RPMI8226 (cell line): ENCODE data around the gene CHN2.

Source experiments
- DNase-seq: peaks from one replicate; pipeline ENCODE4 v3.0.0-alpha.2; 2015

CHN2 gene

DNA sequence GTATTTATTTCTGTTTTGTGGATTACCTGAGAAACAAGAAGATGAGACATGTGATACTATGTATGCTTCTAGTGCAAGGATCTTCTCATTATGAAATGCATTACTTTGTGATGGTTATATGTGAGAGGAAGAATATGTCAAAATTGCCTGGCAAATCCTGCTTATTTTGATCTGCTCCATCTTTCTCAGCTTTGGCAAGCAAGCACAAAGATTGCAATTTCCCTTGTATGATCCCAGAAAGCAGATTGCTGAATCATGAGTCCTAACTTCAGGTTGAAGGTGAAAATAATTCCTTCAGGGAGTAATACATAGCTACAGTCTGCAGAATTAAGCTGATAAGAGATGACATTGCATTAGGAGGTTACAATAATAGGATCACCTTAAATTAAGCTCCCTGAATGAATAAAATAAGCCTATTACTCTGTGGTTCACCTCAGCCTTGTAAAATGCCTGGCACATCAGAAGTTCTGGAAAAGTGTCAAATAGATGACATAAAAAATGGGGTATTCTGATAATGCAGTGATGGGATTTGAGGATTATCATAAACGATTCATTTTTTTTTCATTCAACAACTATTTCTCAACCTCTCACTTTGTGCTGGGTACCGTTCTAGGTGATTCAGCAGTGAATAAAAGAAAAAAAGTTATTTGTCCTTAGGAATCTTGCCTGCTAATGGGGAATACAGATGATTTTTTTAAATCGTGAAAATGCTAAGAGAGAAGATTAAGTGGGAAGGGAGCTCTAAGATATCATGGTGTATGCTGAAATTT lies 120.7 kb downstream of the CHN2 start:
- no peak for DNase-seq

DNA sequence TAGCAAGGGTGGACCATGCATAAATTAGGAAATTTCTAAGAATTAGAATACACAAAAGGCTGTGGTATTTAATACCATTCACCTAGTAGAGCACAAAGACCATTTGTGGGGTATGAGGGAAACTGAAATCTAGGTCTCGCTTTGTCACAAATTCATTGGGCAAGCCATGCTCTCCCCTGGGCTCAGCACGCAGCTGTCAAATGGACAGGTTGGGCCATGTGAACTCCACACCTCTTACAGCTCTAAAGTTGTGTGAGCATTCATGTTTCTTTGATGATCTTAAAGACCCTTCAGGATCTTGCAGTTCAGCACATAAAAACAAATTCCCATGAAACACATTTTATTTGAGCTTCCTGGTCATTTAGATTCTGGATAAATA lies 121.3 kb downstream of the CHN2 start:
- DNase-seq = no peak

DNA sequence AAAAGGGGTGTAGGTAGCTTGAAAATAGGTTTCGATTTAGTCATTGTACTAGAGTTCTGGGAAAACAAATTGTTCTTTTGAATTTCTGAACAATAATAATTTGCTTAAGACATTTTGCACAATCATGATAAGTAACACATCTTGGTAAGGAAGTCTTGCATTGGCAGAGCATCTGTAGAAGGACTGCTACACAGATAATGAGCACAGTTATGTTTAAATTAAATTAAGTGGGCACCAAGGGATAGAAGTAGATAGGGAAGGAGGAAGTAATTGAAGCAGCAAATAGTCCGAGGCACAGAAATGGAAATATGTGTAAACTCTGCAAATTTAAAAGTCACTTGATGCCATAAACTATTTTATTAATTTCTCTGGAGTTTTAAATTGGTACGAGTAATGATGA lies 122.4 kb downstream of the CHN2 start:
- no peak for DNase-seq

DNA sequence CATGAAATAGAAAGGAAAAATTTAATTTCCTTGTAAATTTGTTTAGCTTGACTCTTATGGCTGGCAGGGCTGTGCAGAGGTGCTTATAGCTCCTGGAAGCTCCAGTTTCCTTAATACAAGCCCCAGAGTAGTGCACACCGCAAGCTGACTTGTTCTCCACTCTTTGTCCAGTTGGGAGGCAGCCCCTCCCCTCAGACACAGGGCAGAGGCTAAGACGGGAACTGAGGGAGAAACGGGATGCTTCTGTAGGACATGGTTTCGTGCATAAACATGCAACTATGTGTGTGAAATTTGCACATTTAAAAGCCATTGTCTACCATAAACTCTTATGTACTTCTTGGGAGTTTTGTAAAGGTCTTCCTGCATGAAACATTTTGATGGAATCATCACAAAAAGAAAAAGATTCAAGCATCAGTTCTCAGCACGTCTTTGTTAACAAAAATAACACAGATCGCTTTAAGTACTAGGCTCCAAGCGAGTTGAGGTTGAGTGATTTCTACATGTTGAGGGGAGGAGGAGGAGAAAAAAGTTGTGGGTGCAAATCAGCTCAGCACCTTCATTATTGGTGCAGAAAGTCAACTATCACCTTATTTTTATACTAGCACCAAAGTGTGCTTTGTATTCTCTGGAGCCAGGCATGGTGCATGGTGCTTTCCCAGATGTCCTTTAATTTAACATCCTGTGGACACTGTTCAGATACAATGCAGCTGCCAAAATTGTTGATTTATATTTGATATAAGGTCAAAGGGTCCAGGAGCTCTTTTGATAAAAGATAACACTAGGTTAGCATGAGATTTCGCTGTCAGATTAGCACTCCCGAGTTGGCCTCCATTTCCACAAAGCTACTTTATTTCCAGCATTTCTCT lies 124.5 kb downstream of the CHN2 start:
- no peak for DNase-seq

DNA sequence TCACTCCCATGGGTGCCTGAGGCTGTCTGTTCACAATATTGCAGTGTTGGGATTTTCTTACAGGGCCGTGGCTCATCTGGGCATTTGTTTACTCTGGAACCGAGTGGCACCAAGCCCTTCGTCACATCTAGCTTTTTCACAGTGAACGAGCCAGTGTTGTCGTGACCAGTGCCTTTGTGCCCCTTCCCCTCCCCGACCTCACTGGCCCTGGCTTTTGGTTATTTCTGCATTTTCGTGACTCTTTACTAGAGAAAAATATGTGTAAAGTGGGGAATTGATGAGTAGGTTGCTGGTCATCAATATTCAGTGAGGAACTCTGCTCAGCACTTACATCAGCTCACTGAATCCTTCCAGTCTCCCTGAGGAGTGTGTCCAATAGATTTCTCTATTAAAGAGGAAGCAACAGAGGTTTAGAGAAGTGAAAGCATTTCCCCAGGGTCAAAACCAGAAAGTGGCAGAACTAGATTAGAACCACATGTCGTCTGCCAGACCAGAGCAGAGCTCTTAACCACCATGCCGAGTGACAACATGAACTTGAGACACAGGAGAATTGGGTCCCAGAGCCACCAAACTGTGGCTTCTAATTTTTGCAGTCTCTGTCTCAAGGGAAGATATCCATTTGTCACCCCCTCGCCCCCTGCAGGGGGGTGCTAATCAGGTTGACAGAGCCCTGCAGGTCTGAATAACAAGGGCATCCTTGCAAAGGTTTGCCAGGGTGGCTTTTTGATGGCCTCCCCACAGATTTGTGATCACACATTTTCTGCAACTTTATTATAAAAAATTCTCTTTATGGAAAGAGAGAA lies 125.3 kb downstream of the CHN2 start:
- peak; percentile 71 for DNase-seq

DNA sequence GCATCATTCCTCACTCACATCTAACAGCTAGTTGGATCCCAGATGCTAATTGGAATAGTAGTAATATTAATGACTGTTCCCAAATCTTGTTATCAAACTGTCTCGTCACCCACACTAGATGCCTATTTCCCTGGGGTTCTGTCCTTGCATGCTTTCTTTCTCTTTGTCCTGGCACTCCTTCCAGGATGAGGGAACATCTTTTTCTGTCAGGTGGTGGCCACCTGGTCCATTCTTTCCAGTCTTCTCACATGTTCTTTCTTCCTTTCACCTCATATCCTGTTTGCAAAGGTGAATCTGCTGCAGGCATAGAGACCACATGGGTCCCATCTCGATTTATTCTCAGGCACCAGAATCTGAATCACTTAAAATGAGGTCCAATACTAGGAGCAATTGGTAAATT lies 126.0 kb downstream of the CHN2 start:
- no peak for DNase-seq

DNA sequence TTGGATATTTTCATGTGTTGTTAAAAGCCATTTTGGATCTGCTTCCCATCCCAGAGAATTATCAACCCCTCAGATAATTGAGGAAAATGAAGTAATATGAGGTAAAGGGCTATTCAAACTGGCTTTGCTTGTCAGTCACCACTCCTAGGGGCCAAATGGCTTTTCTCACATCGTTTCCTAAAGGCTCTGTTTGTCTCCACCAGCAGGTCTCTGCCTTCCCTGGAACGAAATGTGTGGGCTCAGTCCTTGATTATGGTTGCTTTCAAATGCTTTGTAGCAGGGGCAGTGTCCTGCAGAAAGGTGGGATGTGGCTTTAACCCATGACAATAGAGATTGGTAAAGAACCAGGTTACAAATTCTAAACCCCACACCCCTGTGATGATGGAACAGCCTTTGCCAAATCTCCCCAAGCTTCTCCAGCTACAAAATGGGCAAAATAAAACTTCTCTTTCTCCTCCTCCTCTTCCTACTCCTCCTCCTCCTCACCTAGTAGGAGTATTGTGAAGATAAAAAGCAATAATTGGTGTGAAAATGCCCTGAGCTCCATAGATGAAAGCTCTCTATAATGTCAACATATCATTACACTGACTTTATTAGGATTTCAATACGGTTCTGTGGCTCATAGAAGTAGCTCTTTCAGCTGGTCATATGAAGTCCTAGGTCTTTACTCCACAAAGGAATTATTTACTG lies 127.6 kb downstream of the CHN2 start:
- no peak for DNase-seq

DNA sequence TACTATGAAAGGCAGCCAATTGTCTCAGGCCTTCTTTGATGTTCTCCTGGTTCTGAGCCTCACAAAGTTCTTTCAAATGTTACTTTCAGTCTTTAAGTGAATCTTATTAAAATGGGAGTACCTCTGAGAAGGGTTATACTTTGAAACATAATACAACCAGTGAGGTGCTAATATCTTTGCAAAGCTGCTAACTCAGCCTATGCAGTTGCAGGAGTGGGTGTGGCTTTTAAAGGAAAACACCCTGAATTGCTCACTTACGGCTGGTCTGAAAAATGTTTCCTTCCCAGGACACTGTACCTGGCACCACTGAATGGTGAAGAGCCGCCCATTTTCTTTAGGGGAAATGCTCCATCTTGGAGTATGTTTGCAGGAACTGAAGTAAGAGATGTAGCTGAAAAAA lies 130.9 kb downstream of the CHN2 start:
- DNase-seq = no peak

DNA sequence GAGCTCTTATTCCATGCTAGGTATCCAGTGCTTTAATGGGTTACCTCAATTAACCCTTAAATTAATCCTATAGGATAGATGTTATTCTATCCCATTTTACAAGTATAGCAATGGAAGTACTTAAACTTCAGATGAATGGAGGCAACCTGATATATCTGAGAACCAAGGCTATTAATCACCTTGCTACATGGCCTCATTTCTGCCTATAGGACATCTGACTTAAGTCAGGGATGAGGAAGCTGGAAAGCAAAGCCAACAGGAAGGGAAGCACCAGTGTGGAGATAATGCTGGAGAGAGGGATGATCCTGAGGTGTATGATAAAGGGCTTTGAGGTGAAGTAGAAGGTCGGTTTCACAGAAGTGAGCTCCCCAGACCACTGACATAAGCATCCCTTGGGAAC lies 132.3 kb downstream of the CHN2 start:
- DNase-seq = no peak

DNA sequence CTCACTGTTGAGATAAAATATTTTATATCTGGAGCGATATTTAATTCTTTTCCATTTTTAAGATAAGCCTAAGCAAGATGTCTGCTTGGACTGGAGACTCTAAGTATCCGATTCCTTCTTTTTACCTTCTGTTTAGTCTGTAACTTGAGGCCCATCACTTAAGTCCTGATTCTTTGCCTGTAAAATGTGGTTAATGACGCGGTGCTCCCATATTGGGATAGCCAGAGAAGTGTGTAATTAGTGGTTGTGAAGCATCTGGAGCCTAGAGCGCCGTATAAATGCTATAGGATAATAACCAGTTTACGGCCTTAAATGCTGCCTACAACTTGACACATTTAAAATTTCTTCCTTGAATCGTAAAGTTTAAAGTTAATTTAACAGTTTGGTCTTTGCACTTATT lies 132.9 kb downstream of the CHN2 start:
- no peak for DNase-seq

DNA sequence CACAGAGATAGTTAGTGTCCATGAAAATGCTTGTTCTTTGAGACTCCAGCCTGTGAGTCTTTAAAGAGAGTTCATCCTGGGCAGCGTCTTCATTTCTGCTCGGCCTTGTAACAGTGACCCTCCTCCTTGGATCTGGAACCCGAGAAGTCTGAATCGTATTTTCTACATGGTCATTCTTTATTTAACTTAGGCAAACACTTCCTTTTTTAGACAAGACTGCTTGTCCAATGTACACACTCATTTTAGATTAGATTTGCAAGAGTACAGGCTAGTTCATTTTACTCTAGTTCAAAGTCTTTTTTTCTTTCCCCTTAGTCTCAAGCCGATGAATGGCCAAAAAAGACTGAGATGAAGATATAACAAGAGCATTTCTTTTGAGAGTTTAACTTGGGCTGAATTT lies 133.5 kb downstream of the CHN2 start:
- no peak for DNase-seq

DNA sequence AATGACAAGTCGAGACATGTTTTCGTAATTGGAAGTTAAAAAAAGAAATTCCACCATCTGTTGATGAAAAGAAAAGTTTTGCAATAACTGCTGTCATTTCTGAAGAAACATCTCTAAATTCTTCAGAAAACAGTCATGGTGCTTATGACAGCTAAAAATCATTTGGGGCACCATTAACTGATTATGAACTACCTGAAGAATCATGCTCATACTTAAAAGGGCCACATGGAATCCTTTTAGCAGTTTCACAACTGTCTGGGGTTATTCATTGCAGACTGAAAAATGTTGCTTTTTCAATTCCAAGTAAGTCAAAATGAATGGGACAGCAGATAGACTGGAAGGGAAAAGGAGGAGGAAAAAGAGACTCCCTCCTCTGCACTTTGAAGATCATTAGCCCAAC lies 134.2 kb downstream of the CHN2 start:
- no peak for DNase-seq

DNA sequence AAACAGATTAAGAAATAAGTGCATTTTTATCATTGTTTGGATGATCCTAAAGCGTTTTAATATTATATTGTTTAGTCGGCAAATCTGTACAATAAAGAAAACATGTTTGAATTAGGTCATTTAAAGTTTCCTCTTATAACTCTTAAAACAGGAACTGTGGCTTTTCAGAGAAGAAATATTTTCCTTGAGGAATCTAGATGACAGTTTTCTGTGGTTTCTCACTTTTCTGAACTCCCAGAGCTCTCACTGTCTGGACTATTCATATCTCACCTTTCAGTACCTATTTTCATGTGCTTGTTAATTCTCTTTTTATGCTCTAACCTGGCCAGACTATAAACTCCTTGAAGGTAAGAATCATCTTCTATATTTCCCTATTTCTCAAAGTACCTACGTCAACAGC lies 135.1 kb downstream of the CHN2 start:
- no peak for DNase-seq

DNA sequence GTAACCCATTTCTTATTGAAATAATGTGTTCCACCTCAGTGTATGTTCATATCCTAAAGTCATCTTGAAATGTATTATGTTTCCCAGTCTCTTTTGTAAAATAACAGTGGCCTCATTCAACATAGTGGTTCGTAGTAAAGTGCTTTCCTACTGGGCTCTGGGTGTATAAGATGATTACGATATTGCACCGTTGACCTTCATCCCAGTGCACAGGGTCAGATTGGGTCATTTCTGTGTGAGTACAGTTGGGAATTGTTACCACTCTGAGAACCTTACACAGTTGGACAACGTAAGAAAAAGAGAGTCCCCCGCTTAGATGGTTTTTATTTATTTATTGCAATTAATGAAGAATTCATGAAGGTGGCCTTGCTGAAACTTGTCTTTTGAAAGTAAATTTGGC lies 135.6 kb downstream of the CHN2 start:
- no peak for DNase-seq

DNA sequence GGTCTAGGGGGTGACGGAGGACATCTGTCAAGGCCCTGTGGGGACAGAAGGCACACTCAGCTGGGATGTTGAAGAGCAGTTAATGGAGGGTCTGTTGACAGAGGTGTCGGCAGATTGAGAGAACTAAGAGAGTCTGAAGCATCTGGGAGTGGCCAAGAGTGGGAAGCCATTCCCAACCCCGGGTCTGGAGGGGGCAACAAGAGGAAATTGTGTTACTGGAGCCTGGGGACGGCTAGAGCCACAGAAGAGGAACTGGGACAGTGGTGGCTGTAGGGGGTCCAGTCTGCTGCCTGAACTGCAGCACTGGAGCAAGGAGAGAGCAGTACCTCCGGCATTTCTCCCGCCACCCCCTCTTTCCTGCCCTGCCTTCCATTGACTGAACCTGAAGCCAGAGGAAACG lies 136.6 kb downstream of the CHN2 start:
- DNase-seq = no peak

DNA sequence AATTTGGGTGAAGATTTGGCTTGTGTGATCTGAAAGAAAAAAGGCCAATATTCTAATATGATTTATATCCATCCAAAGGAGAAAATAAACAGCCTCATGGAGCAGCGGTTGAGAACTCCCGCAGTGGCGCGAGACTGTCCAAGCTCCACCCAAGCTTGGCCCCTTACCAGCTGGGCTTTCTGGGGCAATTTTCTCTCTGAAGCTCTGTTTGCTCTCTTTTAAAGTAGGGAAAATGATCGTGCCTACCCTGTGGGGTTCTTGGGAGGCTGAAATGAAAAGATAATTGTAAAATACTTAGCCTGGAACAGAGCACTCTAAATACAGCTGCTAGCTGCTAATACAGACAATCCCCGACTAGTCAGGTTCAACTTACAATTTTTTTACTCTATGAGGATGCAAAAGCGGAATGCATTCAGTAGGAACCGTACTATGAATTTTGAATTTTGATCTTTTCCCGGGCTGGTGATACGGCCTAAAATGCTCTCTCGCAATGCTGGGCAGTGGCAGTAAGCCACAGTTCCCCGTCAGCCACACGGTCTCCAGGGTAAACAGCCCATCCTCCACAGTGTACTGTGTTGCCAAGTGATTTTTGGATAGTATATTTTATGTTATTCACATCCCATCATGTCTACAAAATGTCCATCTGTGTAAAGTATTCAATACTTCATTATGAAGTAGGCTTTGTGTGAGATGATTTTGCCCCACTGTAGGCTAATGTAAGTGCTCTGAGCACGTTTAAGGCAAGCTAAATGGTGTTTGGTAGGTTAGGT lies 137.7 kb downstream of the CHN2 start:
- no peak for DNase-seq

DNA sequence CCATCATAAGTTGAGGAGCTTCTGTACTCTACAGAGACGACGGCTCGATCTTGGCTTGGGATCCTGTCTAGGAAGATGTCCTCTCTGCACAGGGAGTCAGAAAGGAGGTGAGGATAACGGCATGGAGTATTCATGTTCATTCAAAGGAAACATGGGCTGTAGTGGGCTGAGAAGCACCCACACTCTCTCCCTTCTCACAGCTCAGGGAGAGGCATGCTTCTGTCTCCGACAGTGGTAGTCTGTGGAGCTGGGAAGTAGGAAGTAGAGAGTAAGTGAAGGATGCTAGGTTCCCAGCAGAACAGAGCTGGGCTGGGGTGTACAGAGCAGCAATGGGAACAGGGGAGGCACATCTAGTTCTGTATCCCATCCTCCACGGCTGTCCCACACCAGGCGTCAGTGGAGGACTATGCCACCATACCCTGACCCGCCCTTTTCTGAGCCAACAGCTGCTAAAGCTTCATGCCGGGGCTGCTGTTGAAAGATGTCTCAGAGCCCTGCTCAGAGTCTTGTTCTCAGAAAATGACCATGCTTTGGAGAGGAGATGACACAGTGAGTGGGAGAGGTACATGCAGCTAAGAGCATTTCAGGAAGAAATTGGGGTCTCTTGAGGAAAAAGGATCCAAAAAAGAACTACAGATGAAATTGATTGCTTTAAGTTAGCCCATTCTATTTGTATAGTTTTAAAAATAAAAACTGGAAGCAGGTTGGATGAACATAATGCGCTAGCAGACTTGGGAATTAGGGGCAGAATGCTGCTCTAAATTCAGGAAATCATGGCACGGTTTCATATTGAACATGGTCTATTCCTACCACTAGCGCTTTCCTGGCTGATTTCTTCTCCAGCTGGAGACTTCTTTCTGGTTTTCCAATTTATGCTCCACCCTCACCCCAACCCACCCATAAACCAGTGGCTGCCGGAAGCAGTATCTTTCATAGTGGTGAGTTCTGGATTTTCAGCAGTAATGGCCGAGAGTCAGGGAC lies 138.6 kb downstream of the CHN2 start:
- no peak for DNase-seq

DNA sequence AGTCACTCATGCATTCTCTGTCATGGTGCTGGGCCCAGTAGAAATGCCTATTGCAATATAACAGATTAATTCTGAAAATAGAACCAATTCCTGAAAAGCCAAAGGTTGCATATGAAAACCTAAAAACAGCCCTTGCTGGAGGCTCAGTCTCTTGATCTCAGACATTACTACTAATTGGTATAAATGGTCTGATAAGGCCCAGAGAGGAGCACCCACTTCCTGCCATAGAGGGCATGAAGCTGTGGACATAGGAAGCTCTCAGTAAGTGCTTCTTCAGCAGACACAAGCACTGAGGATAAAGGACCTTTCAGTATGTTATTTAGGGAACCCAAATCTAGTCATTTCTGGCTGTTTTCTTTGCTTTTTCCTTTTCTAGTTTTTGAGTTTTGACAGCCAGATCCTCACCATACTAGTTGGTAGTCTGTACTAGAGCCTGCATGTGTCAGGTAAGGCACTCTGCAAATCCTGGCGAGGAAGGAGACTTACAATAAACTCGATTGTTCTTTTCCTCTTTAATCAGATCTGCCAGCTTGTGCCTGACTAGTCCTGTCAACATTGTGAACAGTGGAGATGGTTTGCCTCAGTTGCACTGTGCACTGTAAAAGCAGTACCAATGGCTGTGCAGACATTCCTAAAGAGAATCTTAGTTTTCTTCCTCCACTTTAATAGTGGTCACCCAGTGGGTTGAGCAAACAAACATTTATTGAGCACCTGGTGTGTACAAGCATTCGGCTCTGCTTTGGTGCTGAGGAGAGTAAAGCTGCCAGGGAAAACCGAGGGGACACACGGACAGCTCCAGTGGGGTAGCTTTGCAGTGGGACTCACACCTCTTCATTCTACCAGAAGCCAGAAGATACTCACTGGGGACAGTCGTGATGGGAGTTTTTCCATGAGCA lies 140.9 kb downstream of the CHN2 start:
- no peak for DNase-seq

DNA sequence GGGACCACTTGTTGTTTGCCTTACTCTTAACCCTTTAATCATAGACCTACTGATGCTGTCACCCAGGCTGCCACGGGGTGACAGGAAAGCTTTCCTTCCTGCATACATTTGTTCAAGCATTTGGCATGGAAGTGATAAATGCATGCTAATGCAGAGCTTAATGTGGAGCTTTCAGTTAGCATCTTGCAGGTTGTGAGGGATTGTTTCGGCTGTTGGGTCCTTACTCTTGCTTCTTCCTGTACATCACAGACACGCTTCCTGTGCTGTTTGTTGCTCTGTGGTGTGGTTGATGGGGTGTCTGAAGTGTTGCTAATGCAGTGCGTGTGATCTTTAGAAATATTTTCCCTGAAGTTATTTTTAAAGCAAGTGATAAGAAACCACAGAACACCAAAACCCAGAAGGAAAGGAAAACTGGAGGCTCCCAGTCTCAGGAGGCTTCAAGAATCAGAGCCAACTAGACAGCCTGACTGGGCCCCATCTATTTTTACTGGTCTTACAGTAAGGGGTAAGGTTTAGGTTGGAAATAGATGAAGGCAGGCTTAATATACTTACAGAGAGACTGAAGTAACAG lies 143.1 kb downstream of the CHN2 start:
- DNase-seq = no peak

DNA sequence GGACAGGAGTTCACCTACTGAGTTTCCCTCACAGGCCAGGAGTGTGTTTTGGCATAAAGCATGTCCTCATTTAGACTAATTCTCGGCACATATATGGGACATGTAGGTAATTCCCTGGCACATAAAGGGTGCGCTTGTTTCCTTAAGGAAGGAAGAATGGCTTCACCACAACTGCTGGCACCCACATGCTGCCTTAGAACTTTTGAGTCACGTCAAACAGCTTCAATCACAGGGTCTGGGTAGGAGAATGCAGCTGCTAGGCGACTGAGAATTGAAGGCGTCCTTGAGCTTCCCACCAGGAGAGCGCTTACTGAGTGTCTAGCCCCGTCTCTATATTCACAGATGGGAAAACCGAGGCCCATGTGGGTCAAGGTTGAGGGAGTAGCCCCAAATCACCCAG lies 146.1 kb downstream of the CHN2 start:
- no peak for DNase-seq
